Stromal cell of bone marrow (primary cell): ENCODE measurements around the gene MEOX1.

Source experiments
- DNase-seq: peaks from one replicate; pipeline ENCODE4 v3.0.0-alpha.2; 2012; ENCODE audit warnings: low read depth

Gene MEOX1

GRCh38 chr17:43679911-43680310 is 18.2 kb upstream of the MEOX1 start:
- no peak for DNase-seq

DNA sequence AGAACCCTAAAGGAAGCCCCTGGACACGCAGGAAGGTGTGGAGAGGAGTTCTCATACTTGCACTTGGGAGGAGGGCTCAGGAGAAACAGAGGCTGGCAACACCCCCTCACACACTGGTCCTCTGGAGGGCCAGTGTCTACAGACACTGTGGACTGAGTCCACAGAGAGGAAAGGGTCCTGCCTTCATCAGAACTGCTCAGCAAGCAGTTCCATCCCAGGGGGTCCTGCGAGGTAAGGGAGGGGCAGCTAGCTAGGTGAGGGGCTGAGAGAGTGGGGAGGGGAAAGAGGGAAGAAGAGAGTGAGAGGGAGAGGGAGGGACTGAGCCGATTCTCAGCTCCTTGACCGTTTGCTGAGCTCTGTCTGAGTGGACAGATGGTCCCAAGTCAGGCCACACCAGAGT is 17.7 kb upstream of the MEOX1 start:
- no peak for DNase-seq

- DNase-seq = peak; percentile 56
Observed at GRCh38 chr17:43676471-43676870, 14.7 kb upstream of the MEOX1 start.

DNA sequence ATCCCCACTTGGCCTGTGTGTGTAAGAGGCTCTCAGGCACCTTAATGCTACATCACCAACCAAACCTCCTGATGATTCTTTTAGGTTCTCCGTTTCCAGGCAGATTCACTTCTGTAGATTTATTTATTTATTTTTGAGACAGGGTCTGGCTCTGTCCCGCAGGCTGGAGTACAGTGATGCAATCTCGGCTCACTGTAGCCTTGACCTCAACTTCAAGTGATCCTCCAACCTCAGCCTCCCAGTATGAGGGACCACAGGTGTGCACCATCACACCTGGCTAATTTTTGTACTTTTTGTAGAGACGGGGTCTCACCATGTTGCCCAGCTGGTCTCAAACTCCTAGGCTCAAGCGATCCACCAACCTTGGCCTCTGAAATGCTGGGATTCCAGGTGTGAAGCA is 12.7 kb upstream of the MEOX1 start:
- no peak for DNase-seq

DNA sequence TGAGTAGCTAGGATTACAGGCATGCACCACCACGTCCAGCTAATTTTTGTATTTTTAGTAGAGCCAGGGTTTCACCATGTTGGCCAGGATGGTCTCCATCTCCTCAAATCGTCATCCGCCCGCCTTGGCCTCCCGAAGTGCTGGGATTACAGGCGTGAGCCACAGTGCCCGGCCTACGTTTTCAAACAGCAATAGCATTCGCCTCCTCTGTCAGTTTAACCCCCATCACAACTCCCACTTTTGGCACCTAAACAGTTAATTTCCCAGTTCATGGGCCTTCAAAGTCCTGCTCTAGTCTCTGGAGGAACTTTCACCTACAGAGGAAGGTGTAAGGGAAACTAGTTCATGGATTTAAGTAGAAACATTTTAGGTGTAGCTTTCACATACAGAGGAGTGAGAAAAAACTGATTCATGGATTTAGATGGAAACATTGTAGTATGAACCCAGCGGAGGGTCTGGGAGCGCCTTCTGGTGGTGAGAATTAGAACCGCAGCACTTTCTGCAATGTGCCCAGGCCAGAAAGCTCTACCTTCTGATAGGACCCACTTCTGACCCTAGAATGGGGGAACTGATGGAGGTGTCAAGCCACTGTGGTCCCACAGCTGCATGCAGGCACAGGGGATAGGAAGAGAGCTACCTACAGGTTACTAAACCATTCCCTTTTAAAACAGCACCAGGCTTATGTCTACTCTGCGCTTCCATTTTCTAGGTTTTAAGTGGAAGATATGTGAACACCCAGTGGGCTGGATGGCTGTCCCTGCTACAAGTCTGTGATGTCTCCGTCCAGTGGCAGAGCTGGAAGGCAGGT is 12.0 kb upstream of the MEOX1 start:
- peak; percentile 39 for DNase-seq

DNA sequence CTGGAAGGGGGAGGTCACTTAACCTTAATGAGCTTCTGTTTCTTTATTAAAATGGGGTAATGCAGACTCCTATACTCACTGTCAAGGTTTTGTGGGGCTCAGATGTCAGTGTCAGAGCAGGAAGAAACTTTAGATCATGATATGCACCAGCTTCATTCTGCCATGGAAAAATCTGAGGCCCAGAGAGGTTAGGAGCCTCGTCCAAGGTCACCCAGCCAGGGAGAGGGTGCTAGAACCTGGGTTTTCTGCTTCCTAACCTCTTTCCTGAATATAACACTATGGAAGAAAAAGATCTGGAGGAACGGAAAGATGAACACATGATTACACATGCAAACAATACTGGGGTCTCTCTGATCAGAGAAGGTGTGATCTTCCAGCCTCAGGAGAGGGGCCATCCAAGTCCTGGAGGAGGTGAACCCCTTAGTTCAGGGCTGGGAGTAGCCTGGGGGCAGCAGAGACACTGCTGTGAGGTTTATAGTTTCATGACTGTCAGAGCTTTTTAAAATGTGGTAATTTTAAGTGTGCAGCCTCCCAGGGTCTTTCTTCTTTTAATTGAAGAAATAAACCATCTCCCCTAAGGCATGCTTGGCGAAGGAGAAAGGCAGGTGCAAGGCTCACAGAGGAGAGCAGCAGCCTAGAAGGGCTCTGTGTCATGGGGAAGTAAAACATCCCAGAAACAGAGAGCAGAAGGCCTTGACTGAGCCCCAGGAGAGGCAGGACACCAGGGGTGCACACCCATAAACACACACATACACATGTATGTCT is 10.2 kb upstream of the MEOX1 start:
- DNase-seq = no peak

DNA sequence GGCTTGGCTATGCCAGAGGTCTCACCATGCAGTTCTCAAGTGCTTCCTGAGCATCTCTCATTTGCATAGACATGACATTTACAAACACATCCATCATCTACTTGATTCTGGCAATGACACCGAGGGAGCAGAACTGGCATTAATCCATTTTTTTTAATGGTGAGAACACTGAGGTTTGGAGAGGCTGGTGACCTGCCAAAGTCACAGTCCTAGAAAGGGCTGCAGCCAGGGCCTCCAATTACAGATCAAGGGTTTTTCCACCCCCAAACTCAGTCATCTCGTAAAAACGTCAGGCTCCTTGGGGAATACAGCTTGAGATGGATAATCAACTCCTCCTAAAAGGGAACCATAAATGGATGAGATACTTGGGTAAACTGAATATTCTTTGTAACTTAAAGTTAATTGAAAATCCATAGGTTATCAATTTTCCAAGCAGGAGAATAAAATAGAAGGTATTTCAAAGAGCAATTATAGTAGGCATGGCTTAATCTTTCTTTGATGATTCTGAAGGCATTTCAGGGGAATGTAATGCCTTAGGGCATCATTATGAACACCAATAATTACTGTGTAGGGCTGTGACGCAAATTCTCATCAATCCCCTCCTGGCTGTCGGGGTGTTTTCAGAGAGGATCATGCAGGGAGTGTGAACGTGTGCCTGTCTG is 9.4 kb upstream of the MEOX1 start:
- peak; percentile 69 for DNase-seq

DNA sequence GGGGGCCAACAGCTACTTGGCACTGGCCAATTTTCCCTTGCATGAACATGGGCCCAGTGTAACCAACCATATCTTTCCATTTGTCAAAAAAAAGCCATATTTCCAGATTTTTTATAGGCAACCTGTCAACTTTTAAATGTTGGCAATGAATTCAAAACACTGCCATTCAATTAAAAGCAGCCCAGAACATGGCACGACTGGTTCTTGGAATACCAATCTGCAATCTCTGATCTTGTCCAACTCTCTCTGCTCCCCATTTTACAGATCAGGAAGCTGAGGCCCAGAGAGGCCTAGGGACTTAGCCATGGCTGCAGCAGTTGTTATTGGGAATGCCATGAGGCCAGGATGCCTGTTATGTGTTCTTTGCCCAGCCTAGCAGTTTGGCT is 8.9 kb upstream of the MEOX1 start:
- no peak for DNase-seq

GRCh38 chr17:43669971-43670644 is 8.4 kb upstream of the MEOX1 start:
- DNase-seq = no peak

GRCh38 chr17:43667947-43668348 is 6.2 kb upstream of the MEOX1 start:
- DNase-seq = no peak

- no peak for DNase-seq
Observed at GRCh38 chr17:43667506-43667905, 5.8 kb upstream of the MEOX1 start.

DNA sequence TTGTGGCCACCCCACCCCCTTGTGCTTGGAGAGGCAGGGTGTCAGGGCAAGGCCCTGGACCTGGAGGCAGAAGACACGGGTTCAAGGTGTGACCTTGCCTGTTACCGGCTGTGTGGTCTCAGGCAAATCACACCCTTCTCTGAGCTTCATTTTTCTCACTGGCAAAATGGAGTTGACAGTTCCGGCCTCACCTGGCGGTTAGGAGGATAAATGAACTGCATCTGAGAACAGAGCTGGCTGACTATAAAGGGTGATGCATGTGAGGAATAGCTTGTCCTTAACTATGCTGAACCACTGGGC is 4.2 kb upstream of the MEOX1 start:
- DNase-seq = no peak

- DNase-seq = no peak
Observed at GRCh38 chr17:43665084-43665936, 3.6 kb upstream of the MEOX1 start.

- no peak for DNase-seq
Observed at GRCh38 chr17:43664096-43664495, 2.4 kb upstream of the MEOX1 start.

- DNase-seq = no peak
Observed at GRCh38 chr17:43663383-43663782, 1.7 kb upstream of the MEOX1 start.

GRCh38 chr17:43662413-43663141 is 855 bp upstream of the MEOX1 start:
- DNase-seq = no peak

DNA sequence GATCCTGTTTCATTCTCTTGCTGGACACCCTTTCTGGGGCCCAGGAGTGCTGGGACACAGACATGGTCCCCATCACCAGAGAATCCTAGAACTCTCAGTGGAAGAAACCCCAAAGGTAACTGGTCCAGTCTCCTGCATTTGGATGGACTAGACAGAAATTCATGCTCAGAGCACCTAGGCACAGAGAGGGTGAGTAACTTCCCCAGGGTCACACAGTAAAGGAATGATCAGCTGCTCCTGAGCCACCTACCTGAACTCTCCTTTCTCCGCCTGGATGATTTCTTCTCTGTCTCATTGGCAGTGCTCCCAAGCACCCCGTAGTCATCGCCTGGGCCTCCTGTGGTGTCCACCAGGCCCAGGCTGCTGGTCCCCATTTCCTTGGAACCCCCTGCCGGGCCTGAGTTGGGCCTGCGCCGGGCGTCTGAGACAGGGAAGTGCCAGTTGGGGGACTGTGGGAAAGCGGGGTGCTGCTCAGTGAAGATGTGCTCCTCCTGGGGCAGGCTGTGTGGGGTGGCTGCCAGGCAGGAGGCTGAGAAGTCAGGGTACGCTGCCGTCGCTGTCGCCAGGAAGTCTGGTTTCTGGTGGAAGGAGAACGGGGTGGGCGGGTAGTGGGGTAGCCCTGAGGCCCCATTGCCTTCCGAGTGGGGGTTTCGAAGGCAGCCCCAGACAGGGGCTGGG is 767 bp downstream of the MEOX1 start:
- no peak for DNase-seq

- no peak for DNase-seq
Observed at GRCh38 chr17:43659823-43660617, 1.7 kb downstream of the MEOX1 start.

DNA sequence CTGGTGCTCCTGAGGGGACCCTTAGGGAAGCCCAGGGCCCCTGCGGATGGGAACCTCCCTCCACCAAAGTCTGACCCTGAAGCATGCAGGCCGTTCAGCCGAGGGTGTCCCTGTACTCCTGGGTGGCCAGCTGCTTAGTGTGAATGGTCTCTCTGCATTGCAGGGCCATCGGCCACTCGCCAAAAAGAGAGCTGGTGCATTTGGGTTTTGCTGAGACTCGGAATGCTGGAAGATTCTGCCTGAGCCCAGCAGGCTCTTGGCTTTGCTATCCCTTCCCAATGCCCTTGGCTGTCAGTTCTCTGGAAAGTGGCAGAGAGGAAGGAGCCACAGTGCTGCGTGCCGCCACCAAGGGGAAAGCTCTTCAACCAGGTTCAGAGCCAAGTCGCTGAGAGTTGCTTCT is 2.8 kb downstream of the MEOX1 start:
- DNase-seq = no peak
